Ascending aorta (tissue), 2 donors: ENCODE results near the gene EFNA3. TPM values are rescaled to one million over a fixed set of nuclear protein-coding genes. Genes with fewer than 3 reads are reported as not detected.
A peak's percentile ranks its signal among the peaks of the same experiment; 100 is the strongest.

Experiments
- DNase-seq, 2 donors: peaks; one replicate each; pipeline ENCODE4 v3.0.0-alpha.2; 2019; ENCODE audit warnings: low spot score in 2 of 2
- H3K27ac ChIP-seq, 2 donors: fragments of 200-600 bp; sonication (generic); one replicate each; pipeline ENCODE4 v1.5.1; 2016 to 2017; ENCODE audit warnings: mild to moderate bottlenecking in 1 of 2
- H3K27me3 ChIP-seq: fragments of 200-600 bp; sonication (generic); one replicate; pipeline ENCODE4 v1.5.1; 2017
- H3K36me3 ChIP-seq, 2 donors: fragments of 200-600 bp; sonication (generic); one replicate each; pipeline ENCODE4 v1.5.1; 2016
- H3K4me1 ChIP-seq, 2 donors: fragments of 200-600 bp; sonication (generic); one replicate each; pipeline ENCODE4 v1.5.1; 2016 to 2017; ENCODE audit warnings: mild to moderate bottlenecking in 1 of 2
- H3K4me3 ChIP-seq, 2 donors: fragments of 200-600 bp; sonication (generic); one replicate each; pipeline ENCODE4 v1.5.1; 2016 to 2017; ENCODE audit warnings: mild to moderate bottlenecking in 1 of 2
- H3K9me3 ChIP-seq, 2 donors: fragments of 200-600 bp; sonication (generic); one replicate each; pipeline ENCODE4 v1.5.1; 2016
- intact Hi-C: fragments of 100-400 bp; cut with DNase I; formaldehyde crosslinking; loops from one replicate; pipeline ENCODE4 v1.15.1; 2023
- total RNA-seq: library from RNA; depleted of rRNA; stranded (reverse); fragments of >200 nt; gene quantifications from one replicate; pipeline ENCODE4 v1.1.0, GENCODE V29; 2016
- TF ChIP-seq, protein P1 (sequence below), 3 experiments: fragments of 200-600 bp in 2 of 3; fragments of 450-650 bp in 1 of 3; sonication (generic) in 2 of 3; IDR thresholded peaks; one replicate each; pipeline ENCODE4 v1.5.1; 2016 to 2019; ENCODE audit warnings: antibody characterized with exemption in 3 of 3, mild to moderate bottlenecking in 1 of 3, moderate library complexity in 1 of 3

EFNA3 gene
- total RNA-seq, 1 donor from 2014 or later: 1.5 TPM

DNA sequence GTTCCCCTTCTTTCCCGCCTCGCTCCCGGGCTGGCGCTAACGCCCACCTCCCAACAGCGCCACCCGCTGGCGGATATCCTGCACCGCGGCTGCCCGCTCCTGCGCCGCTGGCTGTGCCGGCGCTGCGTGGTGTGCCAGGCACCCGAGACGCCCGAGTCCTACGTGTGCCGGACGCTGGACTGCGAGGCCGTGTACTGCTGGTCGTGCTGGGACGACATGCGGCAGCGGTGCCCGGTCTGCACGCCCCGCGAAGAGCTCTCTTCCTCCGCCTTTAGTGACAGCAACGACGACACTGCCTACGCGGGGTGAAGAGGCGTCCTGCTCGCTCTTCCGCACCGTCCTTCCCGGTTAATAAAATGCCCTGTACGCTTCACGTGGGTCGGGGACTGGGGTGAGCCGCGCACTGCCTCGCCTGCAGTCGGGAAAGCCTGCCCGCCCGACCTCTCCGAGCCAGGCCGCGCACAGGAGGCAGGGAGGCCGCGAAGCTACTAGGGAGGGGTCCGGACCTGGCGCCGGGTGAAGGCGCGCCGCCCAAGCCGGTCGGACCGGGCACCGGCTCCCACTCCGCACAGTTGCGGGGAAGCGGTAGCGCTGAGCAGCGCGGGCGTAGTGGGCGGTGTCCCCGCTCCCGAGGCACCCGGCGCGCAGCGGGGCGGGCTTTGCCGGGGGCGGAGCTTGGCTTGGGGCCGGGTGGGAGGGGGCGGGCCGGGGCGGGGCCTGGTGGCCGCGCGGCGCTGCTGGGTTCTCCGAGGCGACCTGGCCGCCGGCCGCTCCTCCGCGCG is 27.9 kb upstream of the EFNA3 start, which contains the start of gene ADAM15:
TSS of gene ADAM15 (plus strand) at position 757 of the 782 bp plus-strand sequence. CDS start 71 bp downstream, outside the sequence.
- Histone ChIP-seq H3K4me1 (peaks cover 0 to 20% of the 10 kb centered on the region in 2 donors), H3K36me3 (peaks cover 4 to 14% of the 10 kb centered on the region in 2 donors), H3K27me3 (no peaks in the 10 kb centered on the region), H3K4me3 (peak within 1 kb of the TSS; percentile 69 to 80), H3K9me3 (no peaks in the 10 kb centered on the region), H3K27ac (peak within 1 kb of the TSS; percentile 83 to 86)
- peak in 1 of 2 donors; percentile 90 for DNase-seq
- intact Hi-C loops: loop anchor here (2.0 to 5.0 kb wide), 4 partner anchors 34 to 493 kb away; partner anchors contain the start of genes CKS1B, UBE2Q1 and ZBTB7B
- TF ChIP-seq, protein P1, sequence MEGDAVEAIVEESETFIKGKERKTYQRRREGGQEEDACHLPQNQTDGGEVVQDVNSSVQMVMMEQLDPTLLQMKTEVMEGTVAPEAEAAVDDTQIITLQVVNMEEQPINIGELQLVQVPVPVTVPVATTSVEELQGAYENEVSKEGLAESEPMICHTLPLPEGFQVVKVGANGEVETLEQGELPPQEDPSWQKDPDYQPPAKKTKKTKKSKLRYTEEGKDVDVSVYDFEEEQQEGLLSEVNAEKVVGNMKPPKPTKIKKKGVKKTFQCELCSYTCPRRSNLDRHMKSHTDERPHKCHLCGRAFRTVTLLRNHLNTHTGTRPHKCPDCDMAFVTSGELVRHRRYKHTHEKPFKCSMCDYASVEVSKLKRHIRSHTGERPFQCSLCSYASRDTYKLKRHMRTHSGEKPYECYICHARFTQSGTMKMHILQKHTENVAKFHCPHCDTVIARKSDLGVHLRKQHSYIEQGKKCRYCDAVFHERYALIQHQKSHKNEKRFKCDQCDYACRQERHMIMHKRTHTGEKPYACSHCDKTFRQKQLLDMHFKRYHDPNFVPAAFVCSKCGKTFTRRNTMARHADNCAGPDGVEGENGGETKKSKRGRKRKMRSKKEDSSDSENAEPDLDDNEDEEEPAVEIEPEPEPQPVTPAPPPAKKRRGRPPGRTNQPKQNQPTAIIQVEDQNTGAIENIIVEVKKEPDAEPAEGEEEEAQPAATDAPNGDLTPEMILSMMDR (IDR thresholded peaks at IDR 0.05): peak; percentile 87 to 97 (median 88)

GRCh38 chr1:155051342-155051776 is 27.3 kb upstream of the EFNA3 start:
- no peak for DNase-seq
- TF ChIP-seq, protein P1 (IDR thresholded peaks at IDR 0.05): no peak
- Histone ChIP-seq H3K27me3 (no peaks in the 10 kb centered on the region), H3K36me3 (peaks cover 10 to 21% of the 10 kb centered on the region in 2 donors), H3K4me1 (peaks cover 0 to 20% of the 10 kb centered on the region in 2 donors), H3K27ac (peak overlapping the region; percentile 83 to 86), H3K4me3 (peak overlapping the region; percentile 69 to 80), H3K9me3 (no peaks in the 10 kb centered on the region)
- intact Hi-C loops: loop anchor here (2.0 to 5.0 kb wide), 4 partner anchors 33 to 494 kb away; partner anchors contain the start of genes CKS1B, UBE2Q1 and ZBTB7B

- H3K27ac ChIP-seq: peak overlapping the region; percentile 83 to 86
- peaks cover 13 to 26% of the 10 kb centered on the region in 2 donors for H3K36me3 ChIP-seq
- peaks cover 0 to 20% of the 10 kb centered on the region in 2 donors for H3K4me1 ChIP-seq
- no peaks in the 10 kb centered on the region for H3K27me3 ChIP-seq
- intact Hi-C loops: loop anchor here (2.0 to 5.0 kb wide), 4 partner anchors 33 to 495 kb away; partner anchors contain the start of genes CKS1B, UBE2Q1 and ZBTB7B
- H3K4me3 ChIP-seq: peak overlapping the region; percentile 69 to 80
- no peaks in the 10 kb centered on the region for H3K9me3 ChIP-seq
- DNase-seq: peak in 1 of 2 donors; percentile 81
- TF ChIP-seq, protein P1 (IDR thresholded peaks at IDR 0.05): no peak
Observed at GRCh38 chr1:155051777-155052398, 26.7 kb upstream of the EFNA3 start.

- intact Hi-C loops: loop anchor here (5.0 kb wide), 1 partner anchor 495 kb away; the partner anchor contains the start of gene UBE2Q1
- DNase-seq: no peak
- peaks cover 0 to 20% of the 10 kb centered on the region in 2 donors for H3K4me1 ChIP-seq
- no peaks in the 10 kb centered on the region for H3K9me3 ChIP-seq
- H3K27ac ChIP-seq: peak overlapping the region; percentile 8 to 83
- TF ChIP-seq, protein P1 (IDR thresholded peaks at IDR 0.05): peak in 2 of 3 experiments; percentile 10 to 29
- H3K36me3 ChIP-seq: peaks cover 21 to 34% of the 10 kb centered on the region in 2 donors
- peak overlapping the region; percentile 69 to 80 for H3K4me3 ChIP-seq
- H3K27me3 ChIP-seq: no peaks in the 10 kb centered on the region
Observed at GRCh38 chr1:155052439-155053395, 25.9 kb upstream of the EFNA3 start.
